Activated CD4-positive, alpha-beta T cell treated with anti-CD3 and anti-CD28 coated beads, Interleukin-2, Interleukin-6, amounts not matched to agents 100 ng/mL and 50 ng/mL, durations not matched to agents 16 hours and 8 hours (primary cell): ENCODE measurements around the gene STIM1.

Experiments
- DNase-seq: peaks from one replicate; pipeline ENCODE4 v3.0.0-alpha.2; 2020

Gene STIM1

GRCh38 chr11:3954448-3955298 is 99.2 kb downstream of the STIM1 start:
- DNase-seq: peak; percentile 45

- peak; percentile 69 for DNase-seq
Observed at GRCh38 chr11:3955299-3955665, 99.8 kb downstream of the STIM1 start.

GRCh38 chr11:3956038-3956437 is 100.6 kb downstream of the STIM1 start:
- DNase-seq: no peak

GRCh38 chr11:3956748-3957147 is 101.3 kb downstream of the STIM1 start:
- no peak for DNase-seq

- DNase-seq: no peak
Observed at GRCh38 chr11:3957437-3957836, 102.0 kb downstream of the STIM1 start.

- no peak for DNase-seq
Observed at GRCh38 chr11:3958281-3958680, 102.8 kb downstream of the STIM1 start.

- DNase-seq: peak; percentile 45
Observed at GRCh38 chr11:3959015-3959902, 103.8 kb downstream of the STIM1 start.

GRCh38 chr11:3959903-3960265 is 104.4 kb downstream of the STIM1 start:
- DNase-seq: no peak

GRCh38 chr11:3962406-3962840 is 107.0 kb downstream of the STIM1 start:
- no peak for DNase-seq

GRCh38 chr11:3964056-3964455 is 108.6 kb downstream of the STIM1 start:
- no peak for DNase-seq

GRCh38 chr11:3964935-3965604 is 109.6 kb downstream of the STIM1 start:
- no peak for DNase-seq

GRCh38 chr11:3967695-3968094 is 112.2 kb downstream of the STIM1 start:
- no peak for DNase-seq

GRCh38 chr11:3969200-3969599 is 113.7 kb downstream of the STIM1 start:
- no peak for DNase-seq

GRCh38 chr11:3969613-3970012 is 114.1 kb downstream of the STIM1 start:
- peak; percentile 67 for DNase-seq

GRCh38 chr11:3970108-3970507 is 114.6 kb downstream of the STIM1 start:
- no peak for DNase-seq

GRCh38 chr11:3971756-3972404 is 116.4 kb downstream of the STIM1 start:
- DNase-seq: no peak

GRCh38 chr11:3972431-3972830 is 117.0 kb downstream of the STIM1 start:
- no peak for DNase-seq

- no peak for DNase-seq
Observed at GRCh38 chr11:3977078-3977477, 121.6 kb downstream of the STIM1 start.

GRCh38 chr11:3981084-3981633 is 125.7 kb downstream of the STIM1 start:
- no peak for DNase-seq

- no peak for DNase-seq
Observed at GRCh38 chr11:3982431-3982830, 127.0 kb downstream of the STIM1 start.

GRCh38 chr11:3983101-3983500 is 127.6 kb downstream of the STIM1 start:
- no peak for DNase-seq

- peak; percentile 51 for DNase-seq
Observed at GRCh38 chr11:3984896-3985295, 129.4 kb downstream of the STIM1 start.

- no peak for DNase-seq
Observed at GRCh38 chr11:3985631-3986030, 130.2 kb downstream of the STIM1 start.
